22Rv1 (cell line): ENCODE results near the gene CDK5R2.

Experiments
- H3K27ac ChIP-seq: fragments of 450-650 bp; 2 replicates; pipeline ENCODE4 v1.5.1; 2017
- ZFX ChIP-seq: fragments of 450-650 bp; IDR thresholded peaks from 2 replicates; pipeline ENCODE4 v1.6.1; 2017; ENCODE audit warnings: antibody characterized with exemption, borderline replicate concordance
- TF ChIP-seq, protein P1 (sequence below): fragments of 450-650 bp; IDR thresholded peaks from 2 replicates; pipeline ENCODE4 v1.5.1; 2017; ENCODE audit warnings: mild to moderate bottlenecking

CDK5R2 gene

GRCh38 chr2:218997731-218998130 lies 38.3 kb downstream of the CDK5R2 start:
- no peak for TF ChIP-seq ZFX
- TF ChIP-seq, protein P1, sequence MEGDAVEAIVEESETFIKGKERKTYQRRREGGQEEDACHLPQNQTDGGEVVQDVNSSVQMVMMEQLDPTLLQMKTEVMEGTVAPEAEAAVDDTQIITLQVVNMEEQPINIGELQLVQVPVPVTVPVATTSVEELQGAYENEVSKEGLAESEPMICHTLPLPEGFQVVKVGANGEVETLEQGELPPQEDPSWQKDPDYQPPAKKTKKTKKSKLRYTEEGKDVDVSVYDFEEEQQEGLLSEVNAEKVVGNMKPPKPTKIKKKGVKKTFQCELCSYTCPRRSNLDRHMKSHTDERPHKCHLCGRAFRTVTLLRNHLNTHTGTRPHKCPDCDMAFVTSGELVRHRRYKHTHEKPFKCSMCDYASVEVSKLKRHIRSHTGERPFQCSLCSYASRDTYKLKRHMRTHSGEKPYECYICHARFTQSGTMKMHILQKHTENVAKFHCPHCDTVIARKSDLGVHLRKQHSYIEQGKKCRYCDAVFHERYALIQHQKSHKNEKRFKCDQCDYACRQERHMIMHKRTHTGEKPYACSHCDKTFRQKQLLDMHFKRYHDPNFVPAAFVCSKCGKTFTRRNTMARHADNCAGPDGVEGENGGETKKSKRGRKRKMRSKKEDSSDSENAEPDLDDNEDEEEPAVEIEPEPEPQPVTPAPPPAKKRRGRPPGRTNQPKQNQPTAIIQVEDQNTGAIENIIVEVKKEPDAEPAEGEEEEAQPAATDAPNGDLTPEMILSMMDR = no peak
- peak overlapping the region; percentile 91; the same call in 1 of the 2 replicates for H3K27ac ChIP-seq

GRCh38 chr2:218998414-218999002 lies 39.0 kb downstream of the CDK5R2 start:
- TF ChIP-seq, protein P1 = no peak
- TF ChIP-seq ZFX = no peak
- peak overlapping the region; percentile 91 for H3K27ac ChIP-seq

- H3K27ac ChIP-seq = peak overlapping the region; percentile 91
Observed at GRCh38 chr2:218999021-218999880, 39.8 kb downstream of the CDK5R2 start.

DNA sequence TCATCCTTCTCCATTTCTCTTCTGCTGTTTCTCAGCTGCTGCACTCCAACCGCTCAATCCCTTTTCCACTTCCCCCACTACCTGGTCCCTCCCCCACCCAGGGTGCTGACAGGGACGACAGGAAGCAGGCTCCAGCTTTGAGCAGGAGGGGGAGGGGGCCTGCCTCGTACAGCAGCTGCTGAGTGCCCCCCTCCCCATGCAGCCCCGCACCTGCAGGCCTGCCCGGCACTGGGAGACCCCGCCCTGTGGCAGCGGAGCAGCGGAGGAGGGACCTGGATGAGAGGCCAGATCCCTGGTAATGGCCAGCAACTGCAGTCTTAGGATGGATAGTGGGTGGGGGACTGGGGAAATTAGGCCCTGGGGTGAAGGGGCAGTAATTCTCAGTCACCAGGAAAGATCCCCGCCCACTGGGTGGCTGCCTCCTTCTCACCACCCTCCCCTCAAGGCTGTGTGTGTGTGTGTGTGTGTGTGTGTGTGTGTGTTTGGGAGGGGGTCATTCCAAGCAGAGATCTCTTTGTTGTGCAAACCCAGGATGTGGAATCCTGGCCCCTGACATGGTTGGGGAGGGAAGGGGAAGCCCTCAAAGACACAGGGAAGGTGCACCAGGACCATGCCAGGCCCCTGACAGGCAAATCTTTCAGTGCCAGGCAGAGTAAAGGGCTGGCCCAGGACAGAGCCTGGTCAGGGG lies 40.6 kb downstream of the CDK5R2 start:
- peak overlapping the region; percentile 91 for H3K27ac ChIP-seq
- TF ChIP-seq, protein P1 = no peak
- TF ChIP-seq ZFX = no peak

More at GRCh38 chr2:218999021-218999880, 39.8 kb downstream of the CDK5R2 start:
- TF ChIP-seq, protein P1 = no peak
- no peak for TF ChIP-seq ZFX

- no peak for TF ChIP-seq ZFX
- TF ChIP-seq, protein P1 = no peak
- peak overlapping the region; percentile 91 for H3K27ac ChIP-seq
Observed at GRCh38 chr2:219000569-219000960, 41.1 kb downstream of the CDK5R2 start.

DNA sequence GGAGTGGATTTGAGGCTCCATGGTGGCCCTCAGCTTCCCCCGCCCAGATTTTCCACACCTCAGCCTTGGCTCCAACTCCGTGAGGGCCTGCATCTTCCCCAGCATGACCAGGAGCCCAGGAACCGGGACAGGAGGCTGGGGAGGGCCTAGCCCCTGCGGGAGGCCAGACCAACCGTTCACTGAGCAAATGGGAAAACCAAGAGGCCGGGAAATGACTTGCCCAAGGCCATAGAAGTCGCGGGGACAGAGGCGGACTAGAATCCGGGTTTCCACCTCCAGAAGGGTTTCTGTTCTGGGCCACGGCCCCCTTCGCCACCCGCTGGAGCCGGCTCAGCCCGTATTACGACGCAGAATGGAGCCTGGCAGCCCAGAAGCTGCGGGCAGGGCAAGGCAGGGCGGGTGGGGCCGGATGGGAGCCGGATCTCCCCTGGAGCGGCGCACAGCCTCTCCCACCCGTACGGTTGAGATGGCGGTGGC lies 41.7 kb downstream of the CDK5R2 start:
- peak overlapping the region; percentile 91 for H3K27ac ChIP-seq
- TF ChIP-seq ZFX = no peak
- TF ChIP-seq, protein P1 = no peak
